Measurements from ENCODE around the gene TFR2. TPM values are rescaled to one million over a fixed set of nuclear protein-coding genes. Genes with fewer than 3 reads are reported as not detected.

The TFR2 gene
- total and polyA plus RNA-seq, 2 of the 4 experiments (the other 2 are of a cell fraction): 0.18 to 0.50 TPM

GRCh38 chr7:100687261-100687660, 45.9 kb upstream of the TFR2 start:
- in situ Hi-C loops (cut with MboI; ENCODE audit: low sequenced_read_pairs): no loop called here
- H3K27ac ChIP-seq (ENCODE audit: insufficient read depth, low read length): no peak overlapping the region
- intact Hi-C loops (cut with micrococcal nuclease): no loop called here
- ATAC-seq (ENCODE audit: low read depth) (no peak), DNase-seq (no peak)
- H2BK5ac ChIP-seq (ENCODE audit: low read depth, low read length, poor library complexity, severe bottlenecking): no peak overlapping the region
- no peaks in the 10 kb centered on the region for H3K9me3 ChIP-seq (ENCODE audit: control insufficient read depth, insufficient read depth, low read length)
- H3K9ac ChIP-seq (ENCODE audit: low read depth, low read length): no peak overlapping the region
- peaks cover 64% of the 10 kb centered on the region for H3K36me3 ChIP-seq (ENCODE audit: control insufficient read depth, insufficient read depth, low read length)
- TF ChIP-seq BHLHE40 (IDR thresholded peaks at IDR 0.05; ENCODE audit: low read depth, low read length) (no peak), RCOR1 (IDR thresholded peaks at IDR 0.05; ENCODE audit: insufficient replicate concordance, low read length) (no peak), SMC3 (IDR thresholded peaks at IDR 0.05; ENCODE audit: low read depth, low read length) (no peak), NFE2L2 (IDR thresholded peaks at IDR 0.05; ENCODE audit: low read depth, low read length) (no peak), FOS (IDR thresholded peaks at IDR 0.05; ENCODE audit: low read depth, low read length) (no peak), CHD1 (IDR thresholded peaks at IDR 0.05; ENCODE audit: low read depth, low read length) (no peak), USF2 (IDR thresholded peaks at IDR 0.05; ENCODE audit: low read depth, low read length) (no peak), CEBPB (IDR thresholded peaks at IDR 0.05; ENCODE audit: low read depth, low read length) (no peak), MAZ (IDR thresholded peaks at IDR 0.05; ENCODE audit: borderline replicate concordance, low read depth, low read length) (no peak), MXI1 (IDR thresholded peaks at IDR 0.05; ENCODE audit: borderline replicate concordance, low read depth, low read length) (no peak), RAD21 (IDR thresholded peaks at IDR 0.05; ENCODE audit: low read length) (no peak), RFX5 (IDR thresholded peaks at IDR 0.05; ENCODE audit: low read depth, low read length) (no peak), CTCF (conservative IDR thresholded peaks at IDR 0.05; ENCODE audit: low read depth, low read length) (no peak), POLR2A (IDR thresholded peaks at IDR 0.05; ENCODE audit: low read depth, low read length) (no peak), ELK1 (IDR thresholded peaks at IDR 0.05; ENCODE audit: borderline replicate concordance, low read depth, low read length) (no peak), MAFK (IDR thresholded peaks at IDR 0.05; ENCODE audit: low read depth, low read length) (no peak)
- ChIA-PET POLR2A (ENCODE audit: unreplicated experiment) (interaction anchor here (0.6 kb wide), 1 partner anchor 10 kb away, joined by 7 read pairs; no protein-coding TSS in a partner anchor), CTCF (no interaction called here)
- no peak overlapping the region for H2BK20ac ChIP-seq (ENCODE audit: low read depth, low read length)
- no peak overlapping the region for H4K8ac ChIP-seq (ENCODE audit: low read depth in 2 of 2, low read length in 2 of 2)
- H4K91ac ChIP-seq (ENCODE audit: insufficient read depth, low read depth, low read length): no peak overlapping the region
- no peak overlapping the region for H3K4me3 ChIP-seq (ENCODE audit: insufficient read depth, low read depth, low read length)
- 87% methylated on average over 13 of the region's 22 CpGs; no CpG with 5 or more reads in 1 of the 2 experiments for WGBS, 2 experiments (ENCODE audit: extremely low coverage in 2 of 2, insufficient read length in 1 of 2)
- H3K14ac ChIP-seq (replicated peaks; ENCODE audit: low read depth, low read length): no peak overlapping the region
- H3K4ac ChIP-seq (ENCODE audit: low read depth, low read length): no peak overlapping the region
- BruUV-seq (replicated peaks): no TSS peak
- H3K56ac ChIP-seq (ENCODE audit: extremely low read depth, insufficient read depth, low read length): no peak overlapping the region
- H2AFZ ChIP-seq (replicated peaks; ENCODE audit: low read length, poor library complexity): no peak overlapping the region
- no peak overlapping the region for H2BK120ac ChIP-seq (ENCODE audit: low read depth, low read length)
- H4K20me1 ChIP-seq (ENCODE audit: insufficient read depth, low read length): peaks cover 54% of the 10 kb centered on the region
- peaks cover 13% of the 10 kb centered on the region for H3K4me1 ChIP-seq (ENCODE audit: control insufficient read depth, insufficient read depth, low read length)
- H3K18ac ChIP-seq (ENCODE audit: low read depth, low read length): no peak overlapping the region
- no peak overlapping the region for H4K5ac ChIP-seq (ENCODE audit: low read depth, low read length)
- H2BK15ac ChIP-seq (ENCODE audit: low read depth, low read length): no peak overlapping the region
- no peaks in the 10 kb centered on the region for H3K9me1 ChIP-seq (ENCODE audit: insufficient read depth, low read length)
- no peak overlapping the region for H2AK5ac ChIP-seq (ENCODE audit: low read depth, low read length)
- H3K27me3 ChIP-seq (ENCODE audit: control insufficient read depth, insufficient read depth, low read length): no peaks in the 10 kb centered on the region
- H2AK9ac ChIP-seq (replicated peaks; ENCODE audit: low read depth, low read length, poor library complexity): no peak overlapping the region
- peaks cover 17 to 43% of the 10 kb centered on the region in 2 experiments for H3K79me1 ChIP-seq (ENCODE audit: low read depth in 1 of 2, low read length in 2 of 2)
- dilution Hi-C loops (cut with HindIII; ENCODE audit: low sequenced_read_pairs, unreplicated experiment): no loop called here
- no peak overlapping the region for H3K23ac ChIP-seq (ENCODE audit: low read depth, low read length)
- H3K4me2 ChIP-seq (ENCODE audit: low read depth, low read length): no peak overlapping the region

Data from IMR-90 (cell line).